H1 (cell line): ENCODE measurements around the gene KCNMA1.

ENCODE experiments used
- BRCA1 ChIP-seq: IDR thresholded peaks from 2 replicates; pipeline ENCODE4 v1.6.1; 2012; ENCODE audit warnings: low read depth, low read length, improper control_type of control experiment
- CHD2 ChIP-seq: IDR thresholded peaks from 2 replicates; pipeline ENCODE4 v1.6.1; 2012; ENCODE audit warnings: low read length, improper control_type of control experiment
- GABPA ChIP-seq: IDR thresholded peaks from 2 replicates; pipeline ENCODE4 v1.6.1; 2011; ENCODE audit warnings: mild to moderate bottlenecking, low read length, moderate library complexity, borderline replicate concordance; ENCODE audit not compliant: insufficient read depth
- HDAC2 ChIP-seq, 2 experiments: fragments of 300-600 bp in 1 of 2; sonication (generic) in 1 of 2; IDR thresholded peaks; 2 replicates each; pipeline ENCODE4 v1.6.1; 2011 to 2012; ENCODE audit warnings: low read depth in 2 of 2, low read length in 2 of 2, mild to moderate bottlenecking in 2 of 2, moderate library complexity in 2 of 2, borderline replicate concordance in 1 of 2, inconsistent platforms in 1 of 2
- POLR2A ChIP-seq, 2 experiments: IDR thresholded peaks; 1 replicate in 1 of 2; 2 replicates in 1 of 2; pipeline ENCODE4 v1.6.1; 2011; ENCODE audit warnings: low read depth in 2 of 2, low read length in 2 of 2, mild to moderate bottlenecking in 2 of 2; ENCODE audit errors: control extremely low read depth in 1 of 2
- RAD21 ChIP-seq, 2 experiments: IDR thresholded peaks in 1 of 2; conservative IDR thresholded peaks in 1 of 2; 2 replicates each; pipeline ENCODE4 v1.6.1; 2011; ENCODE audit warnings: low read depth in 2 of 2, low read length in 2 of 2, improper control_type of control experiment in 1 of 2, inconsistent platforms in 1 of 2, mild to moderate bottlenecking in 1 of 2, moderate library complexity in 1 of 2
- RFX5 ChIP-seq: IDR thresholded peaks from 2 replicates; pipeline ENCODE4 v1.6.1; 2011; ENCODE audit warnings: low read depth, low read length, improper control_type of control experiment, borderline replicate concordance
- TAF1 ChIP-seq: IDR thresholded peaks from 2 replicates; pipeline ENCODE4 v1.6.1; 2011; ENCODE audit warnings: mild to moderate bottlenecking, low read depth, low read length

DNA sequence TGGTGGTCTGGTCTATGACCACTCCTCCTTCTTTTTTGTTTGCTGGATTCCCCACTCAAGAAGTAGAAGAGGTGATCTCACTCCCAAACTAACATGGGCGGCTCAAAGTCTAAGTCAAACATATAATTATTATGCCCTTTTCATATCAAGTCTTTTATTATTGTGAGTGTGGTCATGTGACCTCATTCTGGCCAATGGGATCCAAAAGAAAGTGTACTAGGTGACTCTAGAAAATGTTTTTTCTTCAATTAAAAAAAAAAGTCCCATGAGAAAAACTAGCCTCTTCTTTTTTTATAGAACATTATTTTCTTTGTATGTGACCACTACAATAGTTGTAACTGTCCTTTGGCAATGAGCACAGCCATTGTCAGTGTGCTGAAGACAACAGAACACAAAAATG lies 772.7 kb downstream of the KCNMA1 start:
- TF ChIP-seq CHD2 (no peak), RAD21 (IDR thresholded peaks at IDR 0.05 in 1 of 2, conservative IDR thresholded peaks at IDR 0.05 in 1 of 2; ENCODE audit: low read depth in 2 of 2, low read length in 2 of 2) (no peak), RFX5 (no peak), BRCA1 (no peak), GABPA (no peak), POLR2A (IDR thresholded peaks at IDR 0.05; ENCODE audit: control extremely low read depth in 1 of 2, low read depth in 2 of 2, low read length in 2 of 2) (no peak), HDAC2 (IDR thresholded peaks at IDR 0.05; ENCODE audit: borderline replicate concordance in 1 of 2, low read depth in 2 of 2, low read length in 2 of 2) (no peak), TAF1 (no peak)
